Activated effector memory CD4-positive, alpha-beta T cell treated with anti-CD3 and anti-CD28 coated beads, Interleukin-2, amount 50 U/mL, for 16 hours (primary cell): ENCODE data around the gene FUT7.
A peak's percentile ranks its signal among the peaks of the same experiment; 100 is the strongest.
"Not testable (repeated sequence)": the region's sequence is repeated elsewhere in the genome, so short reads cannot be mapped to it uniquely, and the experiment has no call there.

Experiments used
- DNase-seq: peaks from one replicate; pipeline ENCODE4 v3.0.0-alpha.2; 2020

FUT7 gene

DNA sequence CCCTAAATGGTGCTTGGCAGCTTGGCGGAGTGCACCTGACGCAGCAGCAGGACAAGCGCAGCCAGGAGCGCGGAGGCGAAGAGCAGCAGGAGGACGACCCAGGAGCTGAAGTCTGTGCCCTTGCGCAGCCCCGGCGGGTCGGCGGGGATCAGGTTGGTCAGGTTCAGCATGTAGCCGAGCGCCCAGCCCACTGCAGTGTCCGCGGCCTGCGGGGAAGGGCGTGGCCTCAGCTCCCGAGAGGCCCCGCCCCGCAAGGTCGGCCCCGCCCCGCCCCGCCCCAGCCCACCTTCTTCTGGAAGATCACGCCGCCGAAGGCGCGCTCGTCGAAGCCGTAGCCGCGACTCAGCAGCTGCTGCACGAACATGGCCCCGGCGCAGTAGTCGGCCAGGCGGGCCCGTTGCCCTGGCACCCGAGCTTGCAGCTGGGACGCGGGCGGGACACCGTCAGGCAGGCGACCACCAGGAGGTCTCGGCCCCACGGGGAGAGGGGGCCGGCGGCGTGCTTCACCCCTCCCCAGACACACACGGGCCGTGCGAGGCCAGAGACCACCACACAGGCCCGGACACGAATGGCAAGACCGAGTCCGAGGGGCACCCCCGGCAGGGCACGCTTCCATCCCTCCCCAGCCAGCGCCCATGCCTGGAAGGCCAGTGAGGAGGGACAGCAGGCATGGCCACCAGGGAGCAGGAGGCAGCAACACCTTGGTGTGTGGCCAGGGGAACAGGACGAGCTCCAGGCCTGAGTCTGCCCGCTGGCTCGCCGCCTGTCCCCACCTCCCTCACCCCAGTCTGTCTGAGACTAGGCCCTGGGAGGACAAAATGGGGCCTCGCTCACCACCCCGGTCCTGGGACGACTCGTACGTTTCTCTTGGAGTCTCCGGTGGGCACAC lies 17.0 kb upstream of the FUT7 start:
- DNase-seq = no peak

- peak; percentile 93 for DNase-seq
These were observed 14.3 kb upstream of the FUT7 start, which contains the start of gene NPDC1 for GRCh38 chr9:137046088-137046787. NPDC1 (minus strand) TSS chr9:137046177; CDS start chr9:137045989, 188 bp downstream.

GRCh38 chr9:137045294-137046087 lies 13.6 kb upstream of the FUT7 start:
- DNase-seq = no peak

GRCh38 chr9:137044502-137045177 lies 12.8 kb upstream of the FUT7 start:
- no peak for DNase-seq

DNA sequence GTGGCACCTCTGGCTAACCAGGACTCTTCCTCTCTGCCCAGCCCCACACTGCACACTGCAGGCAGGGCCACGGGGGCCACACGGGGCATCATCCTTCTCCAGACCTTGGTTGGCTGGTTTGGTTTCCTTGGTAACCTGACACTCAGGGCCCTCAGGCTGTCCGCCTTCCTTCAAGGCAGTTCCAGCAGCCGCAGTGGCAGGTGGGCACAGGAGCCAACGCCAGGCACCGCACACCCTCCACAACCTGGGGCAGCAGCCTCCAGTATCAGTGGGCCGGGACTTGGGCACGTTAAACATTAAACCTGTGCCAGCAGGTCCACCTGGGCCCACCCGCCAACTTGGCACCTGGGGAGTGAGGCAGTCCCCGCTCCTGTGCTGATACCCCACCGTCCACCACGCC lies 12.1 kb upstream of the FUT7 start:
- DNase-seq = no peak

DNA sequence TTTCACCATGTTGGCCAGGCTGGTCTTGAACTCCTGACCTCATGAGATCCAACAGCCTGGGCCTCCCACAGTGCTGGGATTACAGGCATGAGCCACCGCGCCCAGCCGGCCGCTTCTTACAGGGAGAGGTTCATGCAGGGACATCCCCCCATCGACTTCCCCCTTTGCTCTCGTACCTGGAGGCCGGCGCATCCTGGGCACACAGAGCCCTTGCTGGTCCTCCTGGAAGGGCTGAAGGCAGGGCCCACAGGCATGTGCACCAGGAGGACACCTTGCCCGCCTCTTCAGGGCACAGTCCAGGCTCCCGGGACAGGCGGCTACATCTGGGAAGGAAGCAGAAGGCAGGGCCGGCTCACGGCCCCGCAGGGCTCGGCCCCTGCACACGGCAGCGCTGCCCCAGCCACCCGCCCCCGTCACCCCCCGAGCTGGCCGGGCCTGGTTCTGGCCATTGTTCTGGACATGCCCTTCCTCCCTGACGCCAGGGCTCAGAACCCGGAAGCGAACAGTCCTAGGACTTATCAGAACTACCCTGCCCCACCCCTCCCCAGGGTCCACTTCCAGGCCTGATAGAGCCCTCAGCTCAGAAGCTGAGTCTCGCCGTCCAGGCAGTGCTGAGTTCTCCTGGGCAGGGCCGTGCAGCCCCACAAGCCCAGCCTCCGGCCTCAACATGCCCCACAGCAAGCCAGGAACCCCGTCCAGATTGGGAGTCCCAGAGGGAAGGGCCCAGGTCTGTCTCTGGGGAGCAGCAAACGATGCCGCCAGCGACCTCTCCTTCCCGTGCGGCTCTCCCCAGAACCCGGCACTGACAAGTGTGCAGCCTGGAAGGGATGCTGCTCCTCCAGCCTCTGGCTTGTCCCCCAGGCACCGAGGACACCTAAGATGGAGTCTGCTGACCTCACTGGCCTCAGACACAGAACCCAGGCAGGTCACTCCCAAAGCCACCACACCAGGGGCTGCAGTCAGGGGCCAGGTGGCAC lies 11.2 kb upstream of the FUT7 start:
- no peak for DNase-seq

DNA sequence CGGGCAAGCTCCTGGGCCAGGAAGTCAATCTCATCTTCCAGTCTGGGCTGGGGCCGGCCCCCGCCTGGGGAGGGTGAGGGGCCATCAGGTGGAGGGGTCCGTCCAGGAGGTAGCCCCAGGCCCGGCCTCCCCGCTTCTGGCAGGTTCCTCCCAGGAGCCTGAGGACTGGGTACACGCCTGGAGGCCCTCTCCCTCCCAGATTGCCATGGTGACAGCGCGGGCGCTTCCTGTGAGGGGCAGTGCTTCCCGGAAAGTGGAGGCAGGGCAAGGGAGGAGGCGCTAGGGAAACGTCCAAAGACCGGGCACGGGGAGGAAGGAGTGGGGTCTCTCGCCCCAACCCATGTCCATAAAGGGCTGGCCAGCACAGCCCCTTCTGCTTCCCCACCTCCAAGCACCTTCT lies 9.2 kb upstream of the FUT7 start:
- no peak for DNase-seq

DNA sequence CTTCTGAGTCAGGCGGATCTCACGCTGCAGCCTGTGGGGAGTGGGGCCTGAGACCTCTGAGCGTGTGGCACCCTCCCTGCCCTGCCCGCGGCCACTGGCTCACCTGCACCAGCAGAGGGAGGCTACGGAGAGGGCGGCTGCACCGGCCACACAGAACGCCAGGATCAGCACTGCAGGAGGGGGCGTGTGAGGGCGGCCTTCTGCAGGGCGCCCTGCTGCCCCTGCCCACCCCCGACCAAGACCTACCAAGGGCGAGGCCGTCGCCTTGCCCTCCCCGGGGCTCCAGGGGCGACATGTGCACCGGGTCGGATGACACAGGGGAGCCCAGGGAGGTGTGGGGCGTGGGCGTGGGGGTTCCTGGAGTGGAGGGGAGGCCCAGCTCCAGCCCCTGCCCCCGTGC lies 8.7 kb upstream of the FUT7 start:
- no peak for DNase-seq

DNA sequence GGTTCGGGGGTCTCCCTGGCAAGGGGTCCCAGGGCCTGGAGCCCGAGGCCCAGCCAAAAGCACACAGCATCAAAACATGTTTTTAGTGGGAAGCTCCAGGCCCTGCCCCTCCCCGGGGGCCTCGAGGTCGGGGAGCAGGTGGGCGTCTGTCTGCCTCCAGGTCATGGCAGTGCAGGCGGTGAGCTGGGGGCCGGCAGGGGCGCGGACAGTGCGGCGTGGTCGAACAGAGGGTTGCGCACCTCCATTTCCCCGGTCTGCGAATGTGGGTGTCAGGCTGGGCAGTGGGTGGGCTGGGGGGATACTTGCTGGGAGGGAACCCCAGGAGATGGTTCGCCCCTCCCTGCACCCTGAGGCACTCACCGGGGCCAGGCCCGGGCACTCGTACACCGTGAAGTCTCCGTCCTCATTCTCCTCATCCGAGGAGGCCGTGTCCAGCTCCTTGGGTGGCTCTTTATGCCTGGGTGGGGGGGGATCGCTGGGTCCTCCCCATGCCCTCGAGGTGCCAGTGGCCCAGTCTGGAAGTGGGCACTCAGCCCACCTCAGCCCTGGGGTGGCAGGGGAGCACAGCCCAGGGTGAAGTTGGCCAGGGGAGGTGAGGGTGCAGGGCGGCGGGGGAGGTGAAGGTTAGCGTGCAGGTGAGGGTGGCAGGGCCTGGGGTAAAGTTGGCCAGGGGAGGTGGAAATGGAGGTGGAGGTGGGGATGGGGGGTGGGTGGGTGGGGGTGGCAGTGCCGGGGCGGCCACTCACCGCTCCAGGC lies 7.9 kb upstream of the FUT7 start:
- no peak for DNase-seq

GRCh38 chr9:137038916-137039315 lies 7.0 kb upstream of the FUT7 start:
- no peak for DNase-seq

DNA sequence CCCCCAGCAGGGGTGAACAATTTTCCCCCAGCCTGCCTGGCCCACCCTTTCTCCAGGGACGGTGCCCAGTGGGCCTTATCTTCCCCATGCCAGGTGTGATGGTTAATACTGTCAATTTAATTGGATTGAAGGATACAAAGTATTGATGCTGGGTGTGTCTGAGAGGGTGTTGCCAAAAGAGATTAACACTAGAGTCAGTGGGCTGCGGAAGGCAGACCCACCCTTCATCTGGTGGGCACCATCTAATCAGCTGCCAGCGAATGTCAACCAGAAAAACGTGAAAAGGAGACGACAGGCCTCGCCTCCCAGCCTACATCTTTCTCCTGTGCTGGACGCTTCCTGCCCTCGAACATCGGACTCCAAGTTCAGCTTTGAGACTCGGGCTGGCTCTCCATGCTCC lies 5.6 kb upstream of the FUT7 start:
- DNase-seq = no peak

- DNase-seq = no peak
These were observed 5.1 kb upstream of the FUT7 start for GRCh38 chr9:137037035-137037434.

- no peak for DNase-seq
These were observed 4.0 kb upstream of the FUT7 start for GRCh38 chr9:137035937-137036336.

GRCh38 chr9:137035507-137035834 lies 3.6 kb upstream of the FUT7 start:
- DNase-seq = no peak

DNA sequence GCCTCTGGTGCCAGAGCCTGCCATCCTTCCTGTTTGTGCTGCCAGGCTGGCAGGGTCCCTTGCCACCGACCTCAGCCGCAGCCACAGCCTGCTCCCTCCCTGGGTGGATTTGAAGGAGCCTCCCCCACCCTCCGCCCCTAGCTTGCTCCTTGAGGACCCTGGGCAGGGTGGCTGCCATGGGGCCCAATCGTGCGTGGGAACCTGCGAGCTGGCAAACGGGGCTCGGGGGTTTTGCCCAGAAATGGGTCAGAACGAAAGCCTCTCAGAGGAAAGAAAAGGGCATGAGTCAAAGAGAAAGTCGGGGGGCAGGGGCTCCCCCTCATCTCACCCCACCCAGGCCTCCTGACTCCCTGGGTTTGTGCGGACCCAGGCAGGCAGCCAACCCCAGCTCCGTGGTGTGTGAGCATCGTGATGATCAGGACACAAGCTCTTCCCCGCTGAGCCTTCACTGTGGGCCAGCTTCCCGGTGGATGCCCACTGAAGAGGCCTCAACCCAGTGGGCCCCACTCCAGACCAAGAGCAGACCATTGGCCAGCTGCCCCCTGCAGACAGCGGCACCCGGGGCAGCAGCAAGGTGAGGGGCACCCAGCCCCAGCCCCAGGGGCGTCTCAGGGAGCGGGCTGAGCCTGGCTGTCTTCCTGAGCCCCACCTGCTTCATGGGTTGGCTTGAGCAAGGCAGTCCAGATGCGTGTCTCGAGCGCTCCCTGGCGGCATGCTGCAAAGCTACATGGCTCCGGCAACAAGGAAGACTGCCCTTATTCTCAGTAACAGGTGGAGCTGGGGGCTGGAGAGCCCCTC lies 3.0 kb upstream of the FUT7 start:
- DNase-seq = peak; percentile 94

DNA sequence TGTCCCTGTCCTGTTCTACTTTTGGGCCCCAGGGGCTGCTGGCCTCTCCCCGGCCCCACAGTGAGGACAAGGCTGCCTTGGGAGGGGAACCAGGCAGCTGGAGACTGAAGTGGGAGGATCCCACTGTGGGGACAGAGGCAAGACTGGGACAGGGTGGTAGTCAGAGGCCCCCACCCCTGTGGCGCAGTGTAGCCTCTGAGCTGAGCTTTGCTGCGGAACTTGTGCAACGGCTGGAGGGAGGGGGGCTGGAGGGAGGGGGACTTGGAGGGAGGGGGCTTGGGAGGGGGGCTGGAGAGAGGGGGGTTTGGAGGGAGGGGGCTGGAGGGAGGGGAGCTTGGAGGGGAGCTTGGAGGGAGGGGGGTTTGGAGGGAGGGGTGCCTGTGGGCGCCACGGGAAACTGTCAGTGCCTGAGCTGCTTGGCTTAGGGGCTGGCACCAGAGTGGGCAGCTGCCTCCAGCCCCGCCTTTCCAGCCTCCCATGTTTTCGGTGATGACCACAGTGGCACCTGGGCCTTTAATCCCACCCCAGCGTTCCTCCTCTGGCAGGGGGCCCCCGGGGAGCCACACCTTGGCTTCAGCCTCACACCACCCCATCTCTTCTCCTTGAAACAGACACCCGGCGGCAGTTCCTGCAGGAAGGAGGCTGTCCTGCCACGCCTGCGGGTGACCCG lies 2.3 kb upstream of the FUT7 start:
- DNase-seq = no peak

DNA sequence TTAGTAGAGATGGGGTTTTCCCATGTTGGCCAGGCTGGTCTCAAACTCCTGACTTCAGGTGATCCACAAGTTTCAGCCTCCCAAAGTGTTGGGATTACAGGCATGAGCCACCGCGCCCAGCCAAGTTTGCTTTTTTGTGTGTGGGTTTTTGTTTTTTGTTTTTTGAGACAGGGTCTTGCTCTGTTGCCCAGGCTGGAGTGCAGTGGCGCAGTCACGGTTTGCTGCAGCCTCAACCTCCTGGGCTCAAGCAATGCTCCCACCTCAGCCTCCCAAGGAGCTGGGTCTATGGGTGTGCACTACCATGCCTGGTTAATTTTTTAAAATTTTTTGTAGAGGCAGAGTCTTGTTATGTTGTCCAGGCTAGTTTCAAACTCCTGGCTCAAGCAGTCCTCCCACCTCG lies 1.6 kb upstream of the FUT7 start:
- not testable (repeated sequence) for DNase-seq

- peak; percentile 76 for DNase-seq
These were observed 970 bp upstream of the FUT7 start for GRCh38 chr9:137032858-137033257.
